Activated naive CD4-positive, alpha-beta T cell (primary cell): Measurements from ENCODE around the gene APOD.
"Not testable (repeated sequence)": the region's sequence is repeated elsewhere in the genome, so short reads cannot be mapped to it uniquely, and the experiment has no call there.

Source experiments
- DNase-seq, 4 experiments: peaks; one replicate each; lab custom pipeline; 2025; lab: John Stamatoyannopoulos, UW

APOD gene

DNA sequence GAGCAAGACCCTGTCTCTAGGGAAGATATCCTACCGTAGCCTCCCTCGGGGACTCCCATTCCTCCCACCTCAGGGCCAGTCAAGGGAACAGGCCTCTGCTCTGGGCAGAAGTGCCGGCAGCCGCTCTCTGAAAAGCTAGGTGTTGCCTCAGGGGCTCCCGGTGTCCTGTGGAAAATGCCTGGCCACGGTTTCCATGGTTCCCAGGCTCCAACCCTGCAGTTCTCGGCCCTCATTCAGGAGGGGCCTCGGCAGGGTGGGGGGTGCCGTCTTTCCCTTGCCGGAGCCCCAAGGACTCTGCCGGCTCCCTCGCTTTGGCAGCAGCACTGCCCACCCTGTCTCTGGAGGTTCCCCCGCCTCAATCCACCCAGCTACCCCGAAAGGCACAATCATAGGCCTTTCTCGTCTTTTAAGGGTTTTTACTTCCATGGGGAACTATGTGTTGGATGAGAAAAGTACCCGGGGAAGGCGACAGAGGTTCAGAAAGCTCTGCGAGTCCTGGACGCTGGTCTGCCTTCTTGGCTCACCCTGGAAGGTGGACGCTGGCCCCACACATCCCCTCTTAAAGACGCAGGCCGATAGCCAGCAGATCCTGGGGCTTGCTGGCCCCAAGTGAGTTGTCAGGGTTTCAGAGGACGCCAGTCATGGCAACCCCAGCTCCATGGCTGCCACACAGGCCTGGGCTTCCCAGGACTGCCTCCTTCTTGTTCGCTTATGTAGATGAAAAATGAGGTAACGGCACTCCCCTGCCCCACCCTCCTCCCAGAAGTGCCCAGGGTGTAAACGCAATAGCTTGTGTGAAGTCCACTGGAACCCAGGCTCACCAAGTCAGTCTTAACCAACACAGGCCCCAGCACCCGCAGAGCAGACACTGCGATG lies 34.3 kb upstream of the APOD start:
- not testable (repeated sequence) for DNase-seq

DNA sequence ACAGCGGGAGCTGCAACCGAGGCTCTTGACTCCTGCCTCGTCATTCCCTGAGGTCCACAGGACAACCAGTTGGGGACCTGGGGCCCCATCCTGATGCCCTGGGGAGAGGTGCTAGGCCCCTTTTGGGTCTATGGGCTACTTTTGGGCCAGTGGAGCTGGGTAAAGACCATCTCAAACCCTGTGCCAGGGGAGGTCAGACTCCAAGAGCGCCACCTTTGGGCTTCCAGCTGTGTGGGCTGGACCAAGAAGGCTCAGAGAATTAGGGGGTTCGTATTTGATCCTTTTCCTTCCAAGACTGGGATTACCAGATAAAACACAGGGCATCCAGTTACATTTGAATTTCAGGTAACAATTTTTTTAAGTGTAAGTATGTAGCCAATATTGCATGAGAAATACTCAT lies 33.4 kb upstream of the APOD start:
- DNase-seq, result not testable (repeated sequence)

DNA sequence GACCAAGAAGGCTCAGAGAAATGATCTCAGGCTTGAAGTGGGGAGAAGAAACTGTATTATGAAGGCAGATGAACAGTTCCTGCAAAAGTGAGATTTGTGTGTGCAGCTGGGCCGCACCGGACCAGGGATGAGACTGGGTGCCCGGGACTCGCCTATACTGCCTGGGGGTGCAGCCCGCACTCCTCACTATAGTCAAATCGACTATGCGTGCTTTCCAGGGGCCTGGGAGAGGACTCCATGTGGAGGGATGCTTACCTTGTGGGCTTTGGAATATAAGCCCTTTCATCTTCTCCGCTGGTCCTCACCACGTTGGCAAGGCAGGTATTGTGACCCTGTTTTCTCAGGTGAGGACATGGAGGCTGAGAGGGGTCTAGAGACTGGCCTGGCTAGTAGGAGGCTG lies 32.9 kb upstream of the APOD start:
- no peak for DNase-seq

DNA sequence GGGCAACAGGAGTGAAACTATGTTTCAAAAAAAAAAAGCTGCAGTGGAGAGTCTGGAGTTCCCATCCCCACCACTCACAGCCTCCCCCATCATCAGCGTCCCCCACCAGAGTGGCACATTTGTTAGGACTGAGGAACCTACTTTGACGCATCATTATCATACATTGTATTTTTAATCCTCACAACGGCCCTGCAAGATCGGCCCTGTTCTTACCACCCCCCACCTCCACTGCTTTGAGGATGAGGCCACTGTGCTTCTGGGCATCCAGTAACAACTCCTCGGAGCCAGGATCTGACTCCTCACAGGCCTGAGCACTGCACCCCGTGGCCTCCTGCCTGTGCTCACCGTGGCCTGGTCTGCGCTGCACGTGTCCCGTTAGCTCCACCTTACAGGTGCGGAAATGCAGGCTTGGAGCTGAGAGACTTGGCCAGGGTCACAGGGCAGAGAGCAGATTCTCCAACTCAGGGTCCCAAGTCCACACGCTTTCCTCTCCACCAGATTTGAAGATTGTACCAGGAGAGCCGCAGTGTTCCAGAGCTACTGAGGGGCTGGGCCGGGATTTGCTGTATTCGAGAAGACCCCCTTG lies 32.3 kb upstream of the APOD start:
- not testable (repeated sequence) for DNase-seq

DNA sequence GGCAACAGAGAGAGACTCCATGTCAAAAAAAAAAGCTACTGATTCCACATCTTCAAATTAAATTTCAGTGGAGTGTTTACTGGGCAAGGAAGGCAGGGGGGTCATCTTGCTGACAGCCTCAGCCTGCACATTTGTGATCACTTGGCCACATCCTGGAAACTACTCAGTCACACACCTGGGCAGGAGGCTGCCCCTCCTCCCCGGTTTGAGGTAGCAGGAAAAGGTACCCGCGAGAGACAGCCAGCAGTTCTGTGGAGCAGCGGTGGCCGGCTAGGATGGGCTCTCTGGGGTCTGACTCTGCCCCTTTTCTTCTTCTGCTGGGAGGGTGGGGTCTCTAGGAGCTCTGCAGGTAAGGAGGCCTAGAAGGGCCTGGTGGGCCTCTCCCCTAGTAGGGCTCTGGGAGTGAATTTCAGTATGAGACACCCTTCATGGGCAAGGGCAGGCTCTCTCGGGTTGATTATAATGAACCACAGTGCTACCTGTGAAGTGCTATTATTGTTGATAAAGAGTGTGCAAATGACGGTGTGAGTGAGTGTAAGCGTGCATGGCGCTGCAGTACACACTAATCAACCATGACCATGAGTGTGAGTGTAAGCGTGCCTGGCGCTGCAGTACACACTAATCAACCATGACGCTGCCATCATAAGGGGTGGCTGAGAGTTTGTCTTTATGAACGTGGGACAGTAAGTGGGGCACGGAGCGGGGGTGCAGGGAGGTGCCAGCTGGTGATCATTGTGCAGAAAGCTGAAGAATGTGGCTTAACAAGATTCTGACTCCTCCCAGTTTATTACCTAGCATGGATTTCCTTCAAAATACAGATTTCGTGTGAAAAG lies 31.1 kb upstream of the APOD start:
- DNase-seq, result peak in 1 of 4 experiments; percentile 14

DNA sequence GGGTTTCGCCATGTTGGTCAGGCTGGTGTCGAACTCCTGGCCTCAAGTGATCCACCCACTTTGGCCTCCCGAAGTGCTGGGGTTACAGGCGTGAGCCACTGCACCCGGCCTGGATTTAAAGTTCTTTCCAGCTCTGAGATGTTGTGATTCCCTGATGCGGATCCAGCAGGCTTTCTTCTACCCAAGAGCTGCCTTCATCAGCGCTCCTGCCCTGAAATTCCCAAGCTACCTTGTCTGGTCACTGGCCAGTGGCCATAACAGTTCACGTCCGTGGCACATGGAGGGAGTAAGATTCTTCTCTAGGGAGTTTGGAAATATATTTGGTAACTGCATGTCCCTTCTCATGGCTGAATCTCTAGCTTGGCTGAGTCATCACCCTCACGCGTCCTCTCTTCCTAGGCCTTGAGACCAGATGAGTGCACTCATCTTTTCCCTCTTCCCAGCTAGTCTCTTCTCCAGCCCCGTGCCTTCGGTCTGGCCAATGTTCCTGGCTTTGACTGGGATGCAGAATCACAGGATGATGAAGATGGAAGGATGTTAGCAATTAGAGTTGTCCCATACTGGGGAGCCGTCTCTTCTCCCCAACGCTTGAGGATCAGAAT lies 29.8 kb upstream of the APOD start:
- no peak for DNase-seq

DNA sequence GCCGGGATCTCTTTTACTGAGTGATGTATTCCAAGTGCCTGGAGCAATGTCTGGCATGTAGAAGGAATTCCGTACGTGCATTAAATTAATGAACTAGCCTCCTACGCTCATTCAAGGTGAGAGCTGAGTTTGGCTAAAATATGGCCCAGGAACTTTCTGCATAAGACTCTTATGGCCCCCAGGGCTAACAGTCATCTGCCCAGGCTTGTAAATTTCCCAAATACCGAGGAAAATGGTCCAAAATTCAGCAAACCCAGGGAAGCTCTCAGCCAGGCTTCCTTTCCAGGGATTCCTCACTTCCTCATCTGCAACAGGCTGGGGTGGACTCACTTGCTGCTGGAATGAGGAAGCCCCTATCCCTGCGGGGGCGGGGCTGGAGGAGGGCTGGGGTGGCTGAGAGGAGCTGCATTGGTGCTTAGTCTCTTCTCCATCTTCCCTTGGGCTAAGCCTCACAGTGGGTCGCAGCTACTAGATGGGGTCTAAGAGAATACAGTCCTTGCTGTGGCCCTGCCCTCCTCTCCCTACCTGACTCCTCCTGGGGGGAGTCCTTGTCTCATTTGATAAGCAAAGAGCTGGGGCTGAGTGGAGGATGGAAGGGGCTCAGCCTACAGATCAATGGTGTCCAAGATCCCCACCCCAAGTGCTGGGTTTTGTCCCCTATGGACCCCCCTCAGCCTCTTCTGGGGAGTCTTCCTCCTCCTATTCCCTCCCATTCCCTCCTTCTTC lies 28.5 kb upstream of the APOD start:
- DNase-seq, result no peak

DNA sequence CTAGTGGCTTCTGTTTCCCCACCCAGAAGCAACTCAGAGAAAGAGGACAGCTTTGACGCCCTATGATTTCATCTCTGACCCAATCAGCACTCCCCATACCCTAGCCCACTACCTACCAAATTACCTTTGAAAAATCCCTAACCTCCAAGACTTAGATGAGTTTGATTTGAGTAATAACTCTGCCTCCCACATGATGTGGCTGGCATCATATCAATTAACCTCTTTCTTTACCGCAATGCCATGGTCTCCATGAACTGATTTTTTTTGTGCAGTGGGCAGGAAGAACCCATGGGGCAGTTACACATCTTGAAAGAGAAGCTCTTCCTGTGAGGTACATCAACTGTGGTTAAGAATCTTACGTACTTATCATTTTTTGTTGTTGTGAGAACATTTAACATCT lies 25.5 kb upstream of the APOD start:
- DNase-seq, result no peak

DNA sequence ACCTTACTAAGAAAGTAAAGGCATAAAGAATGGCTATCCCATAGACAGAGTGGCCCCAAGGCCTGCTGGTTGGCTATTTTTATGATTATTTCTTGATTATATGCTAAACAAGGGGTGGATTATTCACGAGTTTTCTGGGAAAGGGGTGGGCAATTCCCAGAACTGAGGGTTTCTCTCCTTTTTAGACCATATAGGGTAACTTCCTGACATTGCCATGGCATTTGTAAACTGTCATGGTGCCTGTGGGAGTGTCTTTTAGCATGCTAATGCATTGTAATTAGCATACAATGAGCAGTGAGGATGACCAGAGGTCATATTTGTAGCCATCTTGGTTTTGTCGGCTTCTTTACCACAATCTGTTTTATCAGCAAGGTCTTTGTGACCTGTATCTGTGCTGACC lies 18.0 kb upstream of the APOD start:
- DNase-seq, result not testable (repeated sequence)

DNA sequence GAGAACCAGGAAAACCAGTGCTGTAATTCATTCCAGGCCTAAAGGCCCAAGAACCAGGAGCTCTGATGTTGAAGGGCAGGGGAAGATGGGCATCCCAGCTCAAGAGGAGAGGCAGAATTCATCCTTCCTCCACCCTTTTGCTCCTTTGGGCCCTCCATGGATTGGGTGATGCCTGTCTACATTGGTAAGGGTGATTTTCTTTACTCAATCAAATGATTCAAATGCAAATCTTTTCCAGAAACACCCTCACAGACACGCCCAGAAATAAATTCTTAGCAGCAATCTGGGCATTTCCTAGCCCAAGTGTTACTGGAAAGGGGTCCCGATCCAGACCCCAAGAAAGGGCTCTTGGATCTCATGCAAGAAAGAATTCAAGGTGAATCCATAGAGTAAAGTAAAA lies 17.6 kb upstream of the APOD start:
- no peak for DNase-seq

DNA sequence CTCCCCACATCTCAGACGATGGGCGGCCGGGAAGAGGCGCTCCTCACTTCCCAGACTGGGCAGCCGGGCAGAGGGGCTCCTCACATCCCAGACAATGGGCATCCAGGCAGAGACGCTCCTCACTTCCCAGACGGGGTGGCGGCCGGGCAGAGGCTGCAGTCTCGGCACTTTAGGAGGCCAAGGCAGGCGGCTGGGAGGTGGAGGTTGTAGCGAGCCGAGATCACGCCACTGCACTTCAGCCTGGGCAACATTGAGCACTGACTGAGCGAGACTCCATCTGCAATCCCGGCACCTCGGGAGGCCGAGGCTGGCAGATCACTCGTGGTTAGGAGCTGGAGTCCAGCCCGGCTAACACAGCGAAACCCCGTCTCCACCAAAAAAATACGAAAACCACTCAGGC lies 16.2 kb upstream of the APOD start:
- DNase-seq, result not testable (repeated sequence)

DNA sequence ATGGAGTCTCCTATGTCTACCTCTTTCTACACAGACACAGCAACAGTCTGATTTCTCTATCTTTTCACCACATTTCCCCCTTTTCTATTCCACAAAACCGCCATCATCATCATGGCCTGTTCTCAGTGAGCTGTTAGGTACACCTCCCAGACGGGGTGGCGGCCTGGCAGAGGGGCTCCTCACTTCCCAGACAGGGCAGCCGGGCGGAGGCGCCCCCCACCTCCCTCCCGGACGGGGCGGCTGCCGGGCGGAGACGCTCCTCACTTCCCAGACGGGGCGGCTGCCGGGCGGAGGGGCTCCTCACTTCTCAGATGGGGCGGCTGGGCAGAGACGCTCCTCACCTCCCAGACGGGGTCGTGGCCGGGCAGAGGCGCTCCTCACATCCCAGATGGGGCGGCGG lies 15.8 kb upstream of the APOD start:
- DNase-seq, result not testable (repeated sequence)

DNA sequence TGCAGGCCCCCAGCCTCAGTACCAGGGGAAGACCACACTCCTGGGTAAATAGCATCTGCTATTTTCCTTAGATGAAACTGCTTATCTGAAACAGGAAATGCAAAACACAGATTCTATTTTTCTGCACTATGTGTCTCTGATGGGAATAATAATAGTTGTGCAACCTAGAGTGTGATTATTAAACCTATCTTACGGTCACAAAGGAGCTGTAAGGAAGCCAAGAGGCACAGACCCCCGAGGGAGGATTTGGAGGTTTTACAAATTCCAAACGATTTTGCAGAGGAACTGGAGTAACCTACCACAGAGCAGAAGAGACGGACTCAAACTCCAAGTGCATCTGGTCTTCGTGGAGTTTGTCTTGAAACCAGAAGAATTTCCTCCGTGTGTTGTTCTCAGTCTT lies 14.1 kb upstream of the APOD start:
- no peak for DNase-seq

DNA sequence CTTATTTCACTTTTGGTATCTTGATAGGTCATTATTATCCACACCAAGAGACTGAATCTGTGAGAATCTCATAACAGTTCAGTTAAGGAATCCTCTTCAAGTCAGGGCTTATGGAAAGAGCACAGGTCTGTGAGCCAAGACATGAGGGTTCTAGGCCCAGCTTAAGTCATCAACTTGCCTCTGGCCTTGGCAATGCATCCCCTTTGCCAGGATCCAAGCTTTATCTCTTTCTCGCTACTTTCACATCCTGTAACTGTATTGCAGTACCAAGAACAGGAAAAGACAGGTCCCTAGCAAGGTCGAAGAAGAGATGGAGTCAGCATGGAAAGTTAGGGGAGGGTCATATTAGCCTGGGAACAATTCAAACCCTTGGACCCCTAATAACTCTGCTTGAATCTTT lies 13.5 kb upstream of the APOD start:
- DNase-seq, result no peak

DNA sequence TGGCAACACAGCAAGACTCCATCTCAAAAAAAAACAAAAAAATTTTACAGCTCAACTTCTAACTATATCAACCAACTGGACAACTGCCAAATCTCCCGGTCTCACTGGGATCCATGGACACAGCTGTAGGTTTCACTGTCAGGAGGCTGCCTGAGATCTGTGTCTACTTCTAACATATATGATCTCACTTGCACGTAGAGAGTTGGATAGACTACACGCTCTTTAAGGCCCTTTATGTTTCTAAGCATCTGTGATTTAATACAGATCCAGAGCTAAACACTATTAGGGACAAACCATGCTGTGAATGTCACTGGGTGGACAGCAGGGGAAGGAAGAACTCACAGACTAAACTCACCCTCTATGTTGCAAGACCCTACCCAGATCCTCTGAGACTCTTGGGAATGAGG lies 13.0 kb upstream of the APOD start:
- no peak for DNase-seq

DNA sequence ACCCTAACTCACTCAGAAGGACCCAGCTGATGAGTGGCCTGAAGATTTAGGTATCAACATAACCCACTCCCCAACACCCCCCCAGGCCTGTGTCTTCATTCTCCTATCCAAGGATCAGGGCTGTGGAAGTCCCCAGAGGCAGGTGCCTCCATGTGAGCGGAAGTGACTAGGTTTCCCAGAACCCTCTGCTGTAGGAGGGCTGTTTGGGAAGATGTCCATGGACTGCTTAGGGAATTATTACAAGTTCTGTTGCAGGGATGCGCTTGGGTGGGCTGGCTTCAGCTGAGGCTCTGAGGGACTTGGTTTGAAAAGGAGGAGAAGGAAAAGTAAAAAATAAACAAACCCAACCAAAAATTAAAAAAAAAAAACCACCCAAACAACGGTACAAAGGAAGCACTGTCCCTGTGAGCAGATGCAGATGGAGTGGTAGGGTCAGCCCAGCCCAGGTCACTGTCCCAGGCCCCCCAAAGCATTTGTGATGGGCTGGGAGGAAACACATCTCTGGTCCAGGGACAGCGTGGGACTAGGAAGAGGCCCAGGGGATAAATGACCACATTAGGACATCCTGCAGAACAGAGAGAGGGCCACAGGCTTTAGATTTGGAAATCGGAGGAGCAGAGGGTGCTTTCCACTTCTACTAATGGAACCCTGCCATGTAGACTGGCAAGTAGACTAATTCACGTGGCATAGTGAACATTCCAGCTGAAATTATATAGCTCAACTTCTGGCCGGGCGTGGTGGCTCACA lies 12.2 kb upstream of the APOD start:
- DNase-seq, result no peak

DNA sequence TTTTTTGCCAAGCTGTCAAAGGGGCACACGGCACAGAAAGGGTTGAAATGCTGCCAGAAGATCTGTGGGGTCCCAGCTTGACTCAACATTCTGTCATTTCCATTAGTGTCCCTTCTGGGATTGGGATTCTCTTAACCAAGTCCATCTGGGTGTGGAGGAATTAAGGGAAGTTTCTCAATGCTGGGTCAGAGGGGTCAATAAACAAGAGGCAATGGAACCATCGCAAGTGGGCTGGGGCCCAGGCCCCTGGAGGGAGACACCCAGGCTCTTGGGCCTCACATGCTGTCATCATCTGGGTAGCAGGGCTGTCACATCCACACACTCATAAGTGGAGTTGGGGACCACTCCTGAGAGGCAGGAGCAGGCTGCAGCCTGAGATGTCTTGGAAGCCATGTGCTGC lies 8.1 kb upstream of the APOD start:
- no peak for DNase-seq

DNA sequence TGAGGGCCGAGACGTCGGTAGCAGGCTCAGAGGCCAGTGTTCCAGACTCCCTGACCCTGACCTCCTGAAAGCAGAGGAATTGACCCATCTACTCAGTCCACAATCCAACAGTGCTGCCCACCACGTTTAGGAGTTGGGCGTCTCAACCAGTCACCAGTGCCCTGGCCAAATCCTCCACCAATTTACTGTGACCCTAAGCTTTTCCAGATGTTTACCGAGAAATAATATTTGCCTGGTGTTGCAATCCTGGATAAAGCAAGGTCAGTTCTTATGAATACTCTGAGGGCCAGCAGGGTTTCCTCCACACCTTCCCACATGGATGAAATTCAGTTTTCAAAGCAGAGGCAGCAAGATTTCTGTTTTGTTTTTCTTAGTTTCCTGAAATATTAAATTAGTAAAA lies 7.5 kb upstream of the APOD start:
- DNase-seq, result no peak

DNA sequence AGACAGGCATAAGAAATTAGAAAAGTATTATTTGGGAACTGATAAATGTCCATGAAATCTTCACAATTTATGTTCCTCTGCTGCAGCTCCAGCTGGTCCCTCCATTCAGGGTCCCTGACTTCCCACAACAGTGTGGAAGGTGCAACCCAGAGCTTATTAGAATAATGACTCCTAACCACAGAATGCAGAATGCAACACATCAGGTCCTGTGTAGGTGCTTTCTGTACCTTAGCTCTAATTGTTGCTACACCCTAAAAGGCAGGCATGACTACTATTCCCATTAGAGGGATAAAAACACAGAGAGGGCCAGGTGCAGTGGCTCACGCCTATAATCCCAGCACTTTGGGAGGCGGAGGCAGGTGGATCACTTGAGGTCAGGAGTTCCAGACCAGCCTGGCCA lies 6.6 kb upstream of the APOD start:
- not testable (repeated sequence) for DNase-seq

DNA sequence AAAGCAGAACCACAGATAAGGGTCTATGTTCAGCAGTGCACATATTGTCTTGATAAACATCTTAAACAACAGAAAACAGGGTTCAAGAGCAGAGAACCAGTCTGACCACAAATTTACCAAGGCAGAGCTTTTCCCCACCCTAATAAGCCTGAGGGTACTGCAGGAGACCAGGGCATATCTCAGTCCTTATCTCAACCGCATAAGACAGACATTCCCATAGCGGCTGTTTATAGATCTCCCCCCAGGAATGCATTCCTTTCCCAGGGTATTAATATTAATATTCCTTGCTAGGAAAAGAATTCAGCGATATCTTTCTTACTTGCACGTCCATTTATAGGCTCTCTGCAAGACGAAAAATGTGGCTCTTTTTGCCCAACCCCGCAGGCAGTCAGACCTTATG lies 6.1 kb upstream of the APOD start:
- DNase-seq, result not testable (repeated sequence)

DNA sequence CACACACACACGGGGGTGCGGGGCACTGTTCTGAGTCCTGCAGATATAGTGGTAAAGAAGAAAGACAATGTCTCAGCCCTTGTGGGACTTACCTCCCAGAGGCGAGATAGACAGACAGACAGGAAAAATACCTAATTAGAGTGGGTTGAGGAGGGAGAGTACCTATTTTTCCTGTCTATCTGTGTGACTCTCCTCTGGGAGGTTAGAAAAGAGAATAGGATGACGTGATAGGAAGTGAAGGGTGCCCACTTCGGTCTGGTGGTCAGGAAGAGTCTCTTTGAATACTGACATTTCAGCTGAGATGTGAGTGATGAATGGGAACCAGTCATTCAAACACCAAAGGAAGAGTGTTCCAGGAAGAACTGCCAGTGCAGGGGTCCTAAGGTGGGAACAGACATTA lies 4.1 kb upstream of the APOD start:
- DNase-seq, result no peak
